ENCODE data around the gene PTPRT. TPM values are rescaled to one million over a fixed set of nuclear protein-coding genes. Genes with fewer than 3 reads are reported as not detected.

The PTPRT gene
- total RNA-seq, 1 donor from 2014 or later: not detected

DNA sequence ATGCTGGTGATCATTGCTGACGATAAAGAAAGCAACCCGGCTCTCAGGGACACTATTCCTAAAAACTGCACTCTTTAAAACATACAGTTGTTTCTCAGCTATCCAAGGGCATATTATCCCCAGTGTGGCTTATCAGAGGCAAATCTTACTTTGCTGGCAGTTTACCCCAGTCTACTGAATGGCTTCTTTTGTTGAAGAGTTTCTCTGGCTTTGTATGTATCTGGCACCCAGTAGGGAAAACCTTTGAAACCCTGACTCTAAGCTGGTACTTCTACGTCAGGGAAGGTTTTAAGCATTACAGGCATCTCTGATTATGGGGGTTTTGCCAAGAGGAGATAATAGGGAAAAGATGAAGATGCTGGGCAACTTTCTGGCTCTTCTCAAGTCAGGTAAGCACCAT lies 933.9 kb downstream of the PTPRT start:
- DNase-seq (ENCODE audit: extremely low spot score in 2 of 2): no peak
- no peak overlapping the region for H3K4me3 ChIP-seq
- H3K4me1 ChIP-seq: no peaks in the 10 kb centered on the region
- H3K27me3 ChIP-seq: no peaks in the 10 kb centered on the region
- no peaks in the 10 kb centered on the region for H3K9me3 ChIP-seq
- intact Hi-C loops (cut with DNase I): no loop called here
- H3K27ac ChIP-seq: no peak overlapping the region
- H3K36me3 ChIP-seq: no peaks in the 10 kb centered on the region
- TF ChIP-seq, protein P1, sequence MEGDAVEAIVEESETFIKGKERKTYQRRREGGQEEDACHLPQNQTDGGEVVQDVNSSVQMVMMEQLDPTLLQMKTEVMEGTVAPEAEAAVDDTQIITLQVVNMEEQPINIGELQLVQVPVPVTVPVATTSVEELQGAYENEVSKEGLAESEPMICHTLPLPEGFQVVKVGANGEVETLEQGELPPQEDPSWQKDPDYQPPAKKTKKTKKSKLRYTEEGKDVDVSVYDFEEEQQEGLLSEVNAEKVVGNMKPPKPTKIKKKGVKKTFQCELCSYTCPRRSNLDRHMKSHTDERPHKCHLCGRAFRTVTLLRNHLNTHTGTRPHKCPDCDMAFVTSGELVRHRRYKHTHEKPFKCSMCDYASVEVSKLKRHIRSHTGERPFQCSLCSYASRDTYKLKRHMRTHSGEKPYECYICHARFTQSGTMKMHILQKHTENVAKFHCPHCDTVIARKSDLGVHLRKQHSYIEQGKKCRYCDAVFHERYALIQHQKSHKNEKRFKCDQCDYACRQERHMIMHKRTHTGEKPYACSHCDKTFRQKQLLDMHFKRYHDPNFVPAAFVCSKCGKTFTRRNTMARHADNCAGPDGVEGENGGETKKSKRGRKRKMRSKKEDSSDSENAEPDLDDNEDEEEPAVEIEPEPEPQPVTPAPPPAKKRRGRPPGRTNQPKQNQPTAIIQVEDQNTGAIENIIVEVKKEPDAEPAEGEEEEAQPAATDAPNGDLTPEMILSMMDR (IDR thresholded peaks at IDR 0.05): no peak
- TF ChIP-seq POLR2A (IDR thresholded peaks at IDR 0.05) (no peak), POLR2AphosphoS5 (IDR thresholded peaks at IDR 0.05; ENCODE audit: insufficient read depth in 1 of 2, low read depth in 1 of 2) (no peak)

DNA sequence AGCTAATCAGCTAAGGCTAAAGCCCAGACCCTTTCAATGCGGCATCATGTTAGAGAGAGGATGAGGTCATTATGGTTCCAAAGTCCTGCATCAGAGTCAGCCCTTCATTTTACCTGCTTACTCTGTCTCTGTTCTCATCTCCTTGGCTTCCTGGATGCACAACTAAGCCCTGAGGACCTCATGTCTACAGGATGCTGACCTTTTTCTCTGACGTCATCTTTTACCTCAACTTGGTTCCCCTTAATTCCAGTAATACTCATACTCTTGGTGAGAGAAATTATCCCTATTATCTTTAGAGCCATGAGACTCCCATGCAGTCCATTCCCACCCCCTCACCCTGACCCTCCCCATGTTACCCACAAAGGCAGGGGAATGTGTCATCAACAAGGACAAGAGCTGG lies 935.0 kb downstream of the PTPRT start:
- H3K36me3 ChIP-seq: no peaks in the 10 kb centered on the region
- H3K9me3 ChIP-seq: no peaks in the 10 kb centered on the region
- intact Hi-C loops (cut with DNase I): no loop called here
- no peaks in the 10 kb centered on the region for H3K4me1 ChIP-seq
- no peaks in the 10 kb centered on the region for H3K27me3 ChIP-seq
- no peak overlapping the region for H3K4me3 ChIP-seq
- no peak overlapping the region for H3K27ac ChIP-seq
- DNase-seq (ENCODE audit: extremely low spot score in 2 of 2): no peak
- TF ChIP-seq, protein P1 (IDR thresholded peaks at IDR 0.05): no peak
- TF ChIP-seq POLR2A (IDR thresholded peaks at IDR 0.05): no peak
- no peak for TF ChIP-seq POLR2AphosphoS5 (IDR thresholded peaks at IDR 0.05; ENCODE audit: insufficient read depth in 1 of 2, low read depth in 1 of 2)

DNA sequence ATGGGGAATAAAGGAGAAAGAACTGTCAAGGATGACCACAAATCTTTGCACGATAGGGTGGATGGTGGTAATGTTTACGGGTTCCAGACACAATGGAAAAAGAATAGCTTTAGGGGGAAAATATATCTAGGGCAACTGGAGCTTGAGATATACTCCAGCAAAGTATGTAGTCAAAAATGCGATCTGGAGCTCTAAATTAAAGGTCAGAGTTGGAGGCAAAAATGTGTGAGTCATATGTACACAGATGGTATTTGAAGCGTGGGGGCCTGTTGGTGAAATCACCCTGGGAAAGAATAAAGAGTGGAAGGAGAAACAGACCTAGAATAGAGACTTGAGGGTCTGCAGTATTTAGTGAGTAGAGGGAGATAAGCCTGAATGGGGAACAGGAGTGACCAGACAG lies 937.6 kb downstream of the PTPRT start:
- H3K9me3 ChIP-seq: no peaks in the 10 kb centered on the region
- no peak overlapping the region for H3K4me3 ChIP-seq
- TF ChIP-seq, protein P1 (IDR thresholded peaks at IDR 0.05): no peak
- TF ChIP-seq POLR2AphosphoS5 (IDR thresholded peaks at IDR 0.05; ENCODE audit: insufficient read depth in 1 of 2, low read depth in 1 of 2) (no peak), POLR2A (IDR thresholded peaks at IDR 0.05) (no peak)
- H3K27me3 ChIP-seq: no peaks in the 10 kb centered on the region
- DNase-seq (ENCODE audit: extremely low spot score in 2 of 2): no peak
- intact Hi-C loops (cut with DNase I): no loop called here
- no peak overlapping the region for H3K27ac ChIP-seq
- H3K4me1 ChIP-seq: no peaks in the 10 kb centered on the region
- no peaks in the 10 kb centered on the region for H3K36me3 ChIP-seq

DNA sequence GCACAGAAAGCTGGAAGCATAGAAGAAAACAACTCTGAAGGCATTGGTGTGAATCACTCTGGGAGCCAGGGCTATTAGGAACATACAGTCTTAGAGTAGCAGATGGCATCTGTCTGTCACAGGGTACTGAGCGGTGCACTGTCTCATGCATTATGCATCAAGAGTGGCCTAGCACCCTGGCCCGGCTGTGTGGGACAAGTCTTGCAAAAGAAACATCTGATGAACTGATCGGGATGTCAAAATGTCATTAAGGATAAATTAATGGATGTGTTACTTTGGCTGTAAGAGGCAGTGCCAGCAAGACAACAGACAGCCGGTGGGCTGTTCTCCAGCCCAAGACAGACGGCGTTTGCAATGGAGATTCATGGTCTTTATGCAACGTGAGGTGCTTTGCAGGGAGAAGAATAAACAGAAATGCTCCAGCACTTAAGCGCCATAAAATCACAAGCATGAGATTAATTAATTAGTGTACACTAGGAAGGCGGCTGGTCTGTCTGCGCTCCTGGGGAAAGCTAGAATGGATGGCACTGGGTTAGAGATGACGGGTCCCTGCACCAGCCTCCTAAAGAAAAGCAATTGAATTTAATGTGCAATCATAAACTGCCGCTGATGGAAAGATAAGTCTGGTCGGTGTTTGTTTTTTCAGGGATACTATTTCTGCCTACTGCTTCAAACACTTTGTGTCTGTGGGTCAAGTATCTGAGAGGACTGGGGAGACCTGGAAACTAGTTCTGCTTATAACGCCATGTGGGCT lies 970.9 kb downstream of the PTPRT start:
- intact Hi-C loops (cut with DNase I): no loop called here
- H3K36me3 ChIP-seq: no peaks in the 10 kb centered on the region
- peaks cover 4% of the 10 kb centered on the region for H3K27me3 ChIP-seq
- DNase-seq (ENCODE audit: extremely low spot score in 2 of 2): no peak
- H3K4me1 ChIP-seq: no peaks in the 10 kb centered on the region
- no peak overlapping the region for H3K27ac ChIP-seq
- H3K9me3 ChIP-seq: no peaks in the 10 kb centered on the region
- no peak overlapping the region for H3K4me3 ChIP-seq
- TF ChIP-seq POLR2A (IDR thresholded peaks at IDR 0.05) (no peak), POLR2AphosphoS5 (IDR thresholded peaks at IDR 0.05; ENCODE audit: insufficient read depth in 1 of 2, low read depth in 1 of 2) (no peak)
- TF ChIP-seq, protein P1 (IDR thresholded peaks at IDR 0.05): no peak

DNA sequence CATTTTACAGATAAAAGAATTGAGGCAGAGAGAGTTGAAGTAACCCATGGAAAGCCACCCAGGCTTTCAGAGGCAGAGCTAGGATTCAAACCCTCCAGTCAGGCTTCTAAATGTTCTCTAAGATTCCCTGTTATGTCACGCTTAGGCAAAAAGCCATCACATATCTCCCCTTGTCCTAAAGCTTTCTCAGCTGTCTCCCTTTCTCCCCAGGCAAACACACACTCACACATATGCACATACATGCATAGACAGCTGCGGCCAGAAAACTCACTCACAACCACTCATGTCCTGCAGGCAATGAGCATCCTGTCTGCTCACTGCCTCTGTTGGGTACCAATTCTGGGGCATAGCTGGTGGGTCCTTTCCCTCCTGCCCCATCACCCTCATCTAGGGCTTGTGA lies 975.6 kb downstream of the PTPRT start:
- Histone ChIP-seq H3K4me1 (no peaks in the 10 kb centered on the region), H3K27ac (no peak overlapping the region), H3K36me3 (no peaks in the 10 kb centered on the region), H3K27me3 (peaks cover 4% of the 10 kb centered on the region), H3K4me3 (no peak overlapping the region), H3K9me3 (no peaks in the 10 kb centered on the region)
- TF ChIP-seq, protein P1 (IDR thresholded peaks at IDR 0.05): no peak
- no peak for TF ChIP-seq POLR2AphosphoS5 (IDR thresholded peaks at IDR 0.05; ENCODE audit: insufficient read depth in 1 of 2, low read depth in 1 of 2)
- no peak for TF ChIP-seq POLR2A (IDR thresholded peaks at IDR 0.05)
- intact Hi-C loops (cut with DNase I): no loop called here
- no peak for DNase-seq (ENCODE audit: extremely low spot score in 2 of 2)
